Prostate gland (tissue), 2 donors: ENCODE results near the gene TEX29.

Experiments used
- CTCF ChIP-seq, 4 experiments: fragments of 200-600 bp in 2 of 4; fragments of 450-650 bp in 2 of 4; sonication (generic) in 2 of 4; IDR thresholded peaks; 1 replicate in 3 of 4; 2 replicates in 1 of 4; pipeline ENCODE4 v1.5.1; 2016 to 2019; ENCODE audit warnings: antibody characterized with exemption in 4 of 4, mild to moderate bottlenecking in 2 of 4, moderate library complexity in 2 of 4
- POLR2A ChIP-seq: fragments of 450-650 bp; IDR thresholded peaks from one replicate; pipeline ENCODE4 v1.6.1; 2016; ENCODE audit warnings: antibody characterized with exemption, mild to moderate bottlenecking

GRCh38 chr13:111298214-111298975 lies 22.0 kb upstream of the TEX29 start:
- TF ChIP-seq CTCF (IDR thresholded peaks at IDR 0.05) (no peak), POLR2A (no peak)
